Breast epithelium (tissue), 4 donors: ENCODE data around the gene TMEM198. TPM values are rescaled to one million over a fixed set of nuclear protein-coding genes. Genes with fewer than 3 reads are reported as not detected.
A peak's percentile ranks its signal among the peaks of the same experiment; 100 is the strongest.

Experiments used
- DNase-seq, 2 donors: peaks; one replicate each; pipeline ENCODE4 v3.0.0-alpha.2; 2019; ENCODE audit warnings: low spot score in 2 of 2
- H3K27ac ChIP-seq, 2 donors: fragments of 200-600 bp; sonication (generic) in 1 of 2; one replicate each; pipeline ENCODE4 v1.5.1; 2016 to 2019; ENCODE audit warnings: mild to moderate bottlenecking in 1 of 2
- H3K27me3 ChIP-seq, 2 donors: fragments of 200-600 bp; sonication (generic) in 1 of 2; one replicate each; pipeline versions ENCODE4 v1.5.1 to v1.6.0; 2017 to 2019; ENCODE audit warnings: control low read depth in 1 of 2, mild to moderate bottlenecking in 1 of 2
- H3K36me3 ChIP-seq: fragments of 200-600 bp; one replicate; pipeline ENCODE4 v1.5.1; 2019
- H3K4me1 ChIP-seq, 2 donors: fragments of 200-600 bp; sonication (generic); one replicate each; pipeline ENCODE4 v1.5.1; 2016 to 2019; ENCODE audit warnings: control low read depth in 1 of 2
- H3K4me3 ChIP-seq, 3 donors: fragments of 200-600 bp; sonication (generic); 1 replicate in 2 of 3; 2 replicates in 1 of 3; pipeline ENCODE4 v1.5.1; 2016 to 2019; ENCODE audit warnings: mild to moderate bottlenecking in 3 of 3, moderate library complexity in 2 of 3
- H3K9me3 ChIP-seq, 2 donors: fragments of 200-600 bp; sonication (generic) in 1 of 2; one replicate each; pipeline ENCODE4 v1.5.1; 2016 to 2019; ENCODE audit warnings: control low read depth in 1 of 2
- POLR2A ChIP-seq: fragments of 450-650 bp; IDR thresholded peaks from one replicate; pipeline ENCODE4 v1.6.1; 2016; ENCODE audit warnings: antibody characterized with exemption, mild to moderate bottlenecking, moderate library complexity
- POLR2AphosphoS5 ChIP-seq, 3 donors: sonication (generic); formaldehyde crosslinking; IDR thresholded peaks; one replicate each; pipeline ENCODE4 v1.6.1; 2017; ENCODE audit warnings: antibody characterized with exemption in 3 of 3
- intact Hi-C: fragments of 100-400 bp; cut with DNase I; formaldehyde crosslinking; loops from one replicate; pipeline ENCODE4 v1.15.1; 2023; ENCODE audit warnings: low total_unique reads
- total RNA-seq, 3 donors: library from RNA; depleted of rRNA; stranded (reverse); fragments of >200 nt; gene quantifications; one replicate each; pipeline ENCODE4 v1.1.0, GENCODE V29; 2016
- TF ChIP-seq, protein P1 (sequence below), 3 donors: fragments of 450-650 bp; IDR thresholded peaks; one replicate each; pipeline ENCODE4 v1.5.1; 2016 to 2017; ENCODE audit warnings: antibody characterized with exemption in 3 of 3, mild to moderate bottlenecking in 3 of 3, moderate library complexity in 3 of 3

TMEM198 gene
- total RNA-seq, 3 donors from 2014 or later = 1.6 to 1.9 (median 1.8) TPM

DNA sequence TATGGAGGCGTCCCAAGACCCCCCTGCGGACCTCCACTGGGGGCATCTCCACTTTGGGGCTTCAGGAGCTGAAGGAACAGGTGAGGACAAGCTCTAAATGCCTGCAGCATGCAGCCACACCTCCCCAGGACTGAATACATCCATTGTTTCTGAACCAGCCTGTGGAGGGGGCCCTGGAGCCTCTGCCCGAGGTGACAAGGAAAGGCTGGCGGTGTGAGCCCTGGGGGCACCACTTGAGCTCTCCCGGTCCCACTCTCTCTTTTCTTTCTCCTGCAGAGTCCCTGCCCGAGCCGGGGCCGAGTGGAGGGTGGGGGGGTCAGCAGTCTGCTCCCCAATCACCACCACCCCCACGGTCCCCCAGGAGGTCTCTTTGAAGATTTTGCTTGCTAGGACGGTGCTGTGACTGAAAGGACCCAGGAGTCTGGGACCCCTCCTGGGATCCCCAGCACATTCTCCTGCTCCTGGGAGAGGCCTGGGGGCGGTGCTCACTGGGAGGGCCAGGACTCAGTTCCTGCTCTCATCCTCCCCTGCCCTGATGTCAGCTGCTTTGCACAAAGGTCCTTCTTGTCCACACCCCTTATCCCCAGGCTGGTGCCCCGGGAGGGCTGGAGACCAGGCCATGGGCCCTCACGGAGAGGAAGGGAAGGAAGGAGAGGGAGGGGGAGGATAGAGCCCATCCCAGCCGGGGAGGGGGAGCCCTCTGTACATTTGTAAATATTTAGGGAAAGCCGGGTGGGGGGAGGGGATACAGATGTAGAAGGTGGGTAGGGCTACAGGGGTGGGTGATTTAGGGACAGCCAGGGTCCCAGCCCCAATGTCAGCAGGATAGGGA, 6.0 kb upstream of the TMEM198 start:
- peak overlapping the region; percentile 12 to 35 for H3K27ac ChIP-seq
- intact Hi-C loops = no loop called here
- no peaks in the 10 kb centered on the region for H3K9me3 ChIP-seq
- no peak for DNase-seq
- H3K27me3 ChIP-seq = no peaks in the 10 kb centered on the region
- peaks cover 3 to 8% of the 10 kb centered on the region in 2 donors for H3K4me1 ChIP-seq
- no peak overlapping the region for H3K4me3 ChIP-seq
- TF ChIP-seq POLR2AphosphoS5 (IDR thresholded peaks at IDR 0.05) (no peak), POLR2A (no peak)
- TF ChIP-seq, protein P1, sequence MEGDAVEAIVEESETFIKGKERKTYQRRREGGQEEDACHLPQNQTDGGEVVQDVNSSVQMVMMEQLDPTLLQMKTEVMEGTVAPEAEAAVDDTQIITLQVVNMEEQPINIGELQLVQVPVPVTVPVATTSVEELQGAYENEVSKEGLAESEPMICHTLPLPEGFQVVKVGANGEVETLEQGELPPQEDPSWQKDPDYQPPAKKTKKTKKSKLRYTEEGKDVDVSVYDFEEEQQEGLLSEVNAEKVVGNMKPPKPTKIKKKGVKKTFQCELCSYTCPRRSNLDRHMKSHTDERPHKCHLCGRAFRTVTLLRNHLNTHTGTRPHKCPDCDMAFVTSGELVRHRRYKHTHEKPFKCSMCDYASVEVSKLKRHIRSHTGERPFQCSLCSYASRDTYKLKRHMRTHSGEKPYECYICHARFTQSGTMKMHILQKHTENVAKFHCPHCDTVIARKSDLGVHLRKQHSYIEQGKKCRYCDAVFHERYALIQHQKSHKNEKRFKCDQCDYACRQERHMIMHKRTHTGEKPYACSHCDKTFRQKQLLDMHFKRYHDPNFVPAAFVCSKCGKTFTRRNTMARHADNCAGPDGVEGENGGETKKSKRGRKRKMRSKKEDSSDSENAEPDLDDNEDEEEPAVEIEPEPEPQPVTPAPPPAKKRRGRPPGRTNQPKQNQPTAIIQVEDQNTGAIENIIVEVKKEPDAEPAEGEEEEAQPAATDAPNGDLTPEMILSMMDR (IDR thresholded peaks at IDR 0.05) = no peak
- no peaks in the 10 kb centered on the region for H3K36me3 ChIP-seq

DNA sequence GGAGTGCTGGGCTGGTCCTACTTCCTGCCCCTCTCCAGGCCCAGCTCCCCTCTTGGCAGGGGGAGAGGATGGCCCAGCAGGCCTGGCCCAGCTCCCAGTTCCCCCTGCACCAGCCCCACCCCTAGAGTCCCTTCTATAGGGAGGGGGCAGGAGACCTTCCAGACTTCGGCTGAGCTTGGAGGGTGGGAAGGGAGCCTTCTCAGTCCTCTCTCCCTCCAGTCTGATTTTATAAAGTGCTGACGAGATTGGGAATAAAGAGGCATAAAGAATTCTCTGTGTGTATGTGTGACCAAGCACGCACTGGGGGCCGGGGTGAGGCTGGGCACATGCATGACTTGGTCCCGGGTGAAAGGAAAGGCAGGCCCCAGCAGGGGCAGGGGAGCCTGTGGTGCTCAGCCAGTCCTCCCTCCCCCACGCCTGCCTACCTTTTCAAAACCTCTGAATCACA, 5.3 kb upstream of the TMEM198 start:
- no peaks in the 10 kb centered on the region for H3K36me3 ChIP-seq
- H3K4me1 ChIP-seq = peaks cover 3 to 8% of the 10 kb centered on the region in 2 donors
- no peaks in the 10 kb centered on the region for H3K9me3 ChIP-seq
- TF ChIP-seq POLR2A = no peak
- no peak for TF ChIP-seq POLR2AphosphoS5 (IDR thresholded peaks at IDR 0.05)
- TF ChIP-seq, protein P1 (IDR thresholded peaks at IDR 0.05) = no peak
- no peaks in the 10 kb centered on the region for H3K27me3 ChIP-seq
- no peak overlapping the region for H3K27ac ChIP-seq
- intact Hi-C loops = no loop called here
- DNase-seq = no peak
- no peak overlapping the region for H3K4me3 ChIP-seq

DNA sequence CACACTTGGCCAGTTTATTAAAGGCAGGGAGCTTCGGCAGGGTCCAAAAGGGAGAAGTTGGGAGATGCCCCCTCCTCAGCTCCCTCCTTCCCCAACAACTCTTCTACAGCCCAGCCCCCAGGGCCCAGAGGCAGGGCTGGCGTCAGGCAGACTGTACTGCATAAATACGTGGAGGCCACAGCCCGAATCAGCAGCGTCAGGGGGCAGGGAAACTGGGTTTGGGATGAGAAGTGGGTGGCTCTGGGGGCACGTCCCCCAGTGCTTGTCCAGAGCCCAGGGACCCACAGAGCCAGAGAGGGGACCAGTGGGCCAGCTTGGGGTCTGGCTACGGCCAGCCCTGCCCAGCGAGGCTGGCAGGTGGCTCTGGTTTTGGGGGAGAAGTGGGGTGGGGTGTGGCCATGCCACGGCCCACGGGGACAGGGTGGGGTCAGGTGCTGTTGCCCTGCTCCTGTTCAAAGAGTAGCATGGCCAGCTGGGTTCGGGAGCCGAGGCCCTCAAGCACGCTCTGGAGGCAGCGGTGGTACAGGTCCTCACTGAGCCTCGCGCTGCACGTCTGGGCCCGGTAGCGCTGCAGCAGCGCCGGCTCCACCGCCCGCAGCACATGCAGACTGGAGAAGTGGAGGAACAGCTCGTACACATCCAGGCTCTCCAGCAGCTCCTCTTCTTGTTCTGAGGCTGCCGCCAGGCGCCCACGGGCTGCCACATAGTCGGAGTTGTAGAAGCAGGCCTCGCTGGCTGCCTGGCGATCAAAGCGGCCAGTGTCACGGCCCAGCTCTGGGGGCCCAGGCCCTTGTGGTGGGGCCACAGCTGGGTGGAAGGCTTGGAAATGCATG, 4.7 kb upstream of the TMEM198 start:
- intact Hi-C loops = no loop called here
- DNase-seq = no peak
- TF ChIP-seq, protein P1 (IDR thresholded peaks at IDR 0.05) = no peak
- TF ChIP-seq POLR2A = no peak
- no peak for TF ChIP-seq POLR2AphosphoS5 (IDR thresholded peaks at IDR 0.05)
- H3K4me3 ChIP-seq = no peak overlapping the region
- H3K36me3 ChIP-seq = no peaks in the 10 kb centered on the region
- no peaks in the 10 kb centered on the region for H3K27me3 ChIP-seq
- H3K9me3 ChIP-seq = no peaks in the 10 kb centered on the region
- peaks cover 3 to 8% of the 10 kb centered on the region in 2 donors for H3K4me1 ChIP-seq
- no peak overlapping the region for H3K27ac ChIP-seq

DNA sequence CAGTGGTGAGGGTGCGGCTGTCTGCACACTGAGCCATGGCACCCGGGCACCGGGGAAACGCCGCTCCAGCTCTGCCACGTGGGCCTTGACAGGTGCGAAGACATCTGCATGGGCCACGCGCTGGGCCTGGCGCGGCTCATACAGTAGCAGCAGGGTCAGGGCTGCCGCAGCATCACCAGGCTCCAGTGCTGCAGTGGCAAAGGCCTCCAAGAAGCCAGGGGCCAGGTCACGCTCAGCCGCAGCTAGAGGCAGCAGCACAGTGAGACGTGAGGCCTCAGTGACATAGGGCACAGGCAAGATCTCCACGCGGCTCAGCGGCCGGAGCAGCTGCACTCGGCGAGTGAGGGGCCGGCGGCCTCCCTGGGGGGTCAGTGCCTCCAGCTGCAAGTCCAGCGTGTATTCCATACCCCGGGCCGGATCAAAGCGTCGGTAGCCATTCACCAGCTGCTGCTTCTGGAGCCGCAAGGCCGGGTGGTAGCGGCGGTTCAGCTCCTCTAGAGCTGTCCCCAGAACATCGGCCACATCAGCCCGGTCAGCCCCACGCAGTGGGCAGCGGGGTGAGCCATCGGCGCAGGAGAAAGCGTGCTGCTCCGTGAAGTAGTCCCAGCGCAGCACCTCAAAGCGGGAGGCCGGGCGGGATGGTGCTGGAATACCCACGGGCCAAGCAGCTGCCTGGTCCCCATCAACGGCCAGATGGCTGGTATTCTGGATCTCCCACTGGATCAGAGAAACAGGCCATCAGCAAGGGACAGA, 3.7 kb upstream of the TMEM198 start:
- DNase-seq = no peak
- Histone ChIP-seq H3K36me3 (no peaks in the 10 kb centered on the region), H3K4me1 (peaks cover 3 to 8% of the 10 kb centered on the region in 2 donors), H3K27me3 (no peaks in the 10 kb centered on the region), H3K9me3 (no peaks in the 10 kb centered on the region), H3K4me3 (no peak overlapping the region), H3K27ac (no peak overlapping the region)
- intact Hi-C loops = loop anchor here (5.0 kb wide), 1 partner anchor 57 kb away; the partner anchor contains the start of gene STK11IP
- TF ChIP-seq, protein P1 (IDR thresholded peaks at IDR 0.05) = no peak
- no peak for TF ChIP-seq POLR2AphosphoS5 (IDR thresholded peaks at IDR 0.05)
